ENCODE measurements around the gene SEL1L3. TPM values are rescaled to one million over a fixed set of nuclear protein-coding genes. Genes with fewer than 3 reads are reported as not detected.

Gene SEL1L3
- total and polyA plus RNA-seq, 4 donors = 3.3 to 13.1 (median 5.7) TPM

DNA sequence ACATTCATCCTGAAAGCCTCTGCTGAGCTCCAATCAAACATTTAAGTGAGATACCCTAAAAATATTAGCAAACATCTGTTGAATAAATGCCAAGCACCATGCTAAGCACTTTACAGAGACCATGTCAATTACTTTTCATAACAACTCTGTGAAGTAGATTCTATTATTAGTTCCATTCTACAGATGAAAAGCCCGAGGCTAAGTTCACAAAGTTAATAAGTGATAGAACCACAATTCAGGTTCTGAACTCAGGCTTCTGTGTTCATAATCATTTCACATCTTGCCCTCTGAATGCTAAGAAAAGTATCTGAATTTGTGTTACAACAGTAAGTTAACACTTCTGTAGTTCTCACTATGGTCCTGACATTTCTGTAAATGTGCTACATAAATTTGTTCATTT, 27.4 kb downstream of the SEL1L3 start:
- Histone ChIP-seq H3K9ac (ENCODE audit: low read depth in 1 of 2, low read length in 2 of 2) (no peak overlapping the region), H3K4me1 (ENCODE audit: control insufficient read depth in 4 of 4, insufficient read depth in 4 of 4, low read length in 3 of 4) (no peaks in the 10 kb centered on the region), H3K36me3 (ENCODE audit: control insufficient read depth in 4 of 4, insufficient read depth in 3 of 4, low read depth in 1 of 4, low read length in 3 of 4) (no peaks in the 10 kb centered on the region), H3K27ac (ENCODE audit: low read depth in 1 of 2, low read length in 2 of 2) (no peak overlapping the region), H3K9me3 (ENCODE audit: control insufficient read depth in 4 of 4, low read length in 3 of 4) (no peaks in the 10 kb centered on the region), H3K4me3 (ENCODE audit: low read depth in 1 of 3, low read length in 3 of 3) (no peak overlapping the region), H3K27me3 (ENCODE audit: control insufficient read depth in 4 of 4, insufficient read depth in 4 of 4, low read length in 3 of 4) (no peaks in the 10 kb centered on the region)
- TF ChIP-seq, protein P1, sequence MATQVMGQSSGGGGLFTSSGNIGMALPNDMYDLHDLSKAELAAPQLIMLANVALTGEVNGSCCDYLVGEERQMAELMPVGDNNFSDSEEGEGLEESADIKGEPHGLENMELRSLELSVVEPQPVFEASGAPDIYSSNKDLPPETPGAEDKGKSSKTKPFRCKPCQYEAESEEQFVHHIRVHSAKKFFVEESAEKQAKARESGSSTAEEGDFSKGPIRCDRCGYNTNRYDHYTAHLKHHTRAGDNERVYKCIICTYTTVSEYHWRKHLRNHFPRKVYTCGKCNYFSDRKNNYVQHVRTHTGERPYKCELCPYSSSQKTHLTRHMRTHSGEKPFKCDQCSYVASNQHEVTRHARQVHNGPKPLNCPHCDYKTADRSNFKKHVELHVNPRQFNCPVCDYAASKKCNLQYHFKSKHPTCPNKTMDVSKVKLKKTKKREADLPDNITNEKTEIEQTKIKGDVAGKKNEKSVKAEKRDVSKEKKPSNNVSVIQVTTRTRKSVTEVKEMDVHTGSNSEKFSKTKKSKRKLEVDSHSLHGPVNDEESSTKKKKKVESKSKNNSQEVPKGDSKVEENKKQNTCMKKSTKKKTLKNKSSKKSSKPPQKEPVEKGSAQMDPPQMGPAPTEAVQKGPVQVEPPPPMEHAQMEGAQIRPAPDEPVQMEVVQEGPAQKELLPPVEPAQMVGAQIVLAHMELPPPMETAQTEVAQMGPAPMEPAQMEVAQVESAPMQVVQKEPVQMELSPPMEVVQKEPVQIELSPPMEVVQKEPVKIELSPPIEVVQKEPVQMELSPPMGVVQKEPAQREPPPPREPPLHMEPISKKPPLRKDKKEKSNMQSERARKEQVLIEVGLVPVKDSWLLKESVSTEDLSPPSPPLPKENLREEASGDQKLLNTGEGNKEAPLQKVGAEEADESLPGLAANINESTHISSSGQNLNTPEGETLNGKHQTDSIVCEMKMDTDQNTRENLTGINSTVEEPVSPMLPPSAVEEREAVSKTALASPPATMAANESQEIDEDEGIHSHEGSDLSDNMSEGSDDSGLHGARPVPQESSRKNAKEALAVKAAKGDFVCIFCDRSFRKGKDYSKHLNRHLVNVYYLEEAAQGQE (IDR thresholded peaks at IDR 0.05) = no peak
- TF ChIP-seq SP1 (IDR thresholded peaks at IDR 0.05) = no peak
- TF ChIP-seq JUND (IDR thresholded peaks at IDR 0.05) = no peak
- no peak for TF ChIP-seq HNF4A (conservative IDR thresholded peaks at IDR 0.05)
- TF ChIP-seq, protein P2, sequence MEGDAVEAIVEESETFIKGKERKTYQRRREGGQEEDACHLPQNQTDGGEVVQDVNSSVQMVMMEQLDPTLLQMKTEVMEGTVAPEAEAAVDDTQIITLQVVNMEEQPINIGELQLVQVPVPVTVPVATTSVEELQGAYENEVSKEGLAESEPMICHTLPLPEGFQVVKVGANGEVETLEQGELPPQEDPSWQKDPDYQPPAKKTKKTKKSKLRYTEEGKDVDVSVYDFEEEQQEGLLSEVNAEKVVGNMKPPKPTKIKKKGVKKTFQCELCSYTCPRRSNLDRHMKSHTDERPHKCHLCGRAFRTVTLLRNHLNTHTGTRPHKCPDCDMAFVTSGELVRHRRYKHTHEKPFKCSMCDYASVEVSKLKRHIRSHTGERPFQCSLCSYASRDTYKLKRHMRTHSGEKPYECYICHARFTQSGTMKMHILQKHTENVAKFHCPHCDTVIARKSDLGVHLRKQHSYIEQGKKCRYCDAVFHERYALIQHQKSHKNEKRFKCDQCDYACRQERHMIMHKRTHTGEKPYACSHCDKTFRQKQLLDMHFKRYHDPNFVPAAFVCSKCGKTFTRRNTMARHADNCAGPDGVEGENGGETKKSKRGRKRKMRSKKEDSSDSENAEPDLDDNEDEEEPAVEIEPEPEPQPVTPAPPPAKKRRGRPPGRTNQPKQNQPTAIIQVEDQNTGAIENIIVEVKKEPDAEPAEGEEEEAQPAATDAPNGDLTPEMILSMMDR (IDR thresholded peaks at IDR 0.05; ENCODE audit: low read depth, low read length, missing input control) = no peak
- TF ChIP-seq, protein P3, sequence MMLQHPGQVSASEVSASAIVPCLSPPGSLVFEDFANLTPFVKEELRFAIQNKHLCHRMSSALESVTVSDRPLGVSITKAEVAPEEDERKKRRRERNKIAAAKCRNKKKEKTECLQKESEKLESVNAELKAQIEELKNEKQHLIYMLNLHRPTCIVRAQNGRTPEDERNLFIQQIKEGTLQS (IDR thresholded peaks at IDR 0.05) = no peak
- TF ChIP-seq FOXA2 (IDR thresholded peaks at IDR 0.05) = no peak
- TF ChIP-seq EGR1 (IDR thresholded peaks at IDR 0.05; ENCODE audit: low read depth in 2 of 2) = no peak
- TF ChIP-seq FOXA1 (IDR thresholded peaks at IDR 0.05) = no peak
- no peak for TF ChIP-seq TAF1 (conservative IDR thresholded peaks at IDR 0.05)
- TF ChIP-seq, protein P4, sequence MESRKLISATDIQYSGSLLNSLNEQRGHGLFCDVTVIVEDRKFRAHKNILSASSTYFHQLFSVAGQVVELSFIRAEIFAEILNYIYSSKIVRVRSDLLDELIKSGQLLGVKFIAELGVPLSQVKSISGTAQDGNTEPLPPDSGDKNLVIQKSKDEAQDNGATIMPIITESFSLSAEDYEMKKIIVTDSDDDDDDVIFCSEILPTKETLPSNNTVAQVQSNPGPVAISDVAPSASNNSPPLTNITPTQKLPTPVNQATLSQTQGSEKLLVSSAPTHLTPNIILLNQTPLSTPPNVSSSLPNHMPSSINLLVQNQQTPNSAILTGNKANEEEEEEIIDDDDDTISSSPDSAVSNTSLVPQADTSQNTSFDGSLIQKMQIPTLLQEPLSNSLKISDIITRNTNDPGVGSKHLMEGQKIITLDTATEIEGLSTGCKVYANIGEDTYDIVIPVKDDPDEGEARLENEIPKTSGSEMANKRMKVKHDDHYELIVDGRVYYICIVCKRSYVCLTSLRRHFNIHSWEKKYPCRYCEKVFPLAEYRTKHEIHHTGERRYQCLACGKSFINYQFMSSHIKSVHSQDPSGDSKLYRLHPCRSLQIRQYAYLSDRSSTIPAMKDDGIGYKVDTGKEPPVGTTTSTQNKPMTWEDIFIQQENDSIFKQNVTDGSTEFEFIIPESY (IDR thresholded peaks at IDR 0.05) = no peak
- no peak for TF ChIP-seq HNF4G (IDR thresholded peaks at IDR 0.05)
- TF ChIP-seq RXRA (IDR thresholded peaks at IDR 0.05) = no peak
- TF ChIP-seq GABPA (IDR thresholded peaks at IDR 0.05 in 1 of 2, conservative IDR thresholded peaks at IDR 0.05 in 1 of 2) = no peak
- no peak for TF ChIP-seq NR2F2 (IDR thresholded peaks at IDR 0.05)
- TF ChIP-seq, protein P5, sequence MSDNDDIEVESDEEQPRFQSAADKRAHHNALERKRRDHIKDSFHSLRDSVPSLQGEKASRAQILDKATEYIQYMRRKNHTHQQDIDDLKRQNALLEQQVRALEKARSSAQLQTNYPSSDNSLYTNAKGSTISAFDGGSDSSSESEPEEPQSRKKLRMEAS (IDR thresholded peaks at IDR 0.05) = no peak
- TF ChIP-seq RAD21 (IDR thresholded peaks at IDR 0.05) = no peak
- no peak for TF ChIP-seq YY1 (IDR thresholded peaks at IDR 0.05)
- DNase-seq (ENCODE audit: low spot score) = no peak
- 73% methylated on average over 1 of the region's 1 CpG for WGBS
